Left colon (tissue), 2 donors: Measurements from ENCODE around the gene FRAT2. TPM values are rescaled to one million over a fixed set of nuclear protein-coding genes. Genes with fewer than 3 reads are reported as not detected.

Source experiments
- ATAC-seq: fragments of 200-7000 bp; cut with Tn5 transposase; one replicate; pipeline ENCODE4 v1.9.1; 2020; ENCODE audit warnings: mild to moderate bottlenecking, moderate library complexity
- DNase-seq, 2 donors: peaks; one replicate each; pipeline ENCODE4 v3.0.0-alpha.2; 2020
- intact Hi-C, 2 donors: fragments of 100-400 bp; cut with DNase I in 1 of 2; cut with micrococcal nuclease in 1 of 2; formaldehyde crosslinking; loops; one replicate each; pipeline versions ENCODE4 v1.11.2 to v1.14.0; 2022; cut with DNase I, micrococcal nuclease
- total RNA-seq, 2 donors: library from RNA; stranded (reverse); fragmentation: NEBNext Ultra II Directional; extraction: Animal tissue kit (Norgen Biotek cat#: 25700); gene quantifications; one replicate each; pipeline ENCODE4 v1.2.1, GENCODE V29; 2021
- donor health status: DM: no; HTN: no; CAD: no.
- donor health status: DM: yes; HTN: yes; CAD: no.

The FRAT2 gene
- total RNA-seq, 2 donors from 2014 or later: 41.4 to 43.9 TPM

- intact Hi-C loops: loop anchor here in 1 of 2 donors (10.0 kb wide), 1 partner anchor 48 kb away; no protein-coding TSS in a partner anchor
- DNase-seq (peak; percentile 45 to 68), ATAC-seq (peak; percentile 32)
Observed at GRCh38 chr10:97332591-97333350, 1.8 kb downstream of the FRAT2 start.

DNA sequence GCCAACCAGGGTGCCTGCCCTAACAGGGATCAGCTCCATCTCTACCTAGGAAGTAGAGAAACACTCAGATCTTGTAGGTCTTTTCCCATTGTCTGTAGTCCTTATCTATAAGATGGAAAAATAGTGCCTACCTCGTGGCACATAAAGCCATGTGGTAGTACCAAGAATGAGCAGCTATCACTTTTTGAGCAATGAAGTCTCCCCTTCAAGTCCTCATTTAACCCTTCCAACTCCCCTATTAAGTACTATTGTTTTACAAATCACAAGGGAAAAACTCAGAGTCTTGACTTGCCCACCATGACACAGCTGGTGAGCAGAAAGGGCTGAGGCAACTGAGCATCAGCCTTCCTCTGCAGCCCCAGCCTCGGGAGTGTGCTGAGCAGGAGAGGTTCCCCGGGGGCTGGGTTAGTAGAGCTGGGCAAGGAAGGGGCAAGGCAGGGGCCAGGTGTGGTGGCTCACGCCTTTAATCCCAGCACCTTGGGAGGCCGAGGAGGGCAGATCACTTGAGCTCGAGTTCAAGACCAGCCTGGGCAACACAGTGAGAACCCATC is 3.3 kb downstream of the FRAT2 start:
- intact Hi-C loops: loop anchor here in 1 of 2 donors (10.0 kb wide), 1 partner anchor 46 kb away; no protein-coding TSS in a partner anchor
- no peak for ATAC-seq
- no peak for DNase-seq

DNA sequence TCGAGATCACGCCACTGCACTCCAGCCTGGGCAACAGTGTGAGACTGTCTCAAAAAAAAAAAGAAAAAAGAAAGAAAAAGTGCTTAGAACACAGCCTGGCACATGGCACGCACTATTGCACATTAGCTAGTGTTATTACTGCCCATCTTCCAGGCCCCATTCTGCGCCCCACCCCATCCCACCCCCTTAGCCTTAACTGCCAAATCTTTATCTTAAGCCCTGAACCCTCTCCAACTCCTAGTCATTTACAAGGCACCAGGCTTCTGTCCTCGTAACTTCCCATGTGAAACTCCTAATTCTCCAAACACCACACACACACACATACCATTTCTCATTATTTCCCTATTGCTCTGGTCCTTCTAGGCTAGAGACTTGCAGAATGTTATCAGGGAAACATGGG is 4.8 kb downstream of the FRAT2 start:
- no peak for ATAC-seq
- DNase-seq: no peak
- intact Hi-C loops: loop anchor here in 1 of 2 donors (10.0 kb wide), 1 partner anchor 45 kb away; no protein-coding TSS in a partner anchor

- DNase-seq (no peak), ATAC-seq (no peak)
- intact Hi-C loops: no loop called here
Observed at GRCh38 chr10:97328646-97329453, 5.7 kb downstream of the FRAT2 start.

DNA sequence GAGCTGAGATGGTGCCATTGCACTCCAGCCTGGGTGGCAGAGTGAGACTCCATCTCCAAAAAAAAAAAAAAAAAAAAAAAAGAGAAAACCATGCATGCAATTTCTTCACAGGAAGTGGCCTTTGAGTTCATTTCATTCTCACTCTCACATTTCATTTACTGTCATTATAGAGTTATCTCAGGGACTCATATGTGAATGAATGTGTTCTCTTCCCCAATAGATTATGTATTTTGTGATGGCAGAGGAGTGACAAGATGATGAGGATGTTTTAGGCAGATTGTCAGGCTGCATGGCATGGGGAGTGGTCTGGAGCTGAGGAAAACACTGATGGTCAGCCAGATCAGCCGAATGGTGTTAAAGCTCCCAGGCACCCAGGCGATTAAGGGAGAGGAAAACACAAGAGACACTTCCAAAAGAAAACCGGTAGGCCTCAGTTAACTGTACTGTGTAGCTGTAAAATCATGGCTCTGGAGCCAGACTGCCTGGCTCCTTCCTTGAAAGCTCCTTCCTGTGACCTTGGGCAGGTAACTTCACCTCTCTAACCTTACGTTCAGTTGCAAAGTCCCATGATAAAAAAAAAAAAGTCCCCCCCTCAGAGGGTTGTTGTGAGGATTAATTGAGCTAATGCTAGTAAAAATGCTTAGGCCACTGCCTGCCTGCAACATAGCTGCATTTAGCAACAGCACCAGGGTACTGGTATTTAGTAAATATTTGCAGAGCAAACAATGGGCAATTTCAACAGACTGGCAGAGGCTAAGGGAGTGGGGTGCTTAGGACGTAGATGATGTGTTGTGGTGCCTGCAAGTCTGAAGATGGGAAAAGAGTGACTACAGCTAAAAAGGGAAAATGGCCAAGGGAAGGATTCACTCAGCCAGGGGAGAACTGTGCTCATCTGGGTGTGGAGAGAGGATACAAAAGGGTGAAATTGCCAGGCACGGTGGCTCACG is 6.9 kb downstream of the FRAT2 start:
- no peak for DNase-seq
- ATAC-seq: peak; percentile 62
- intact Hi-C loops: no loop called here

- DNase-seq (no peak), ATAC-seq (no peak)
- intact Hi-C loops: no loop called here
Observed at GRCh38 chr10:97325754-97326153, 8.8 kb downstream of the FRAT2 start.

DNA sequence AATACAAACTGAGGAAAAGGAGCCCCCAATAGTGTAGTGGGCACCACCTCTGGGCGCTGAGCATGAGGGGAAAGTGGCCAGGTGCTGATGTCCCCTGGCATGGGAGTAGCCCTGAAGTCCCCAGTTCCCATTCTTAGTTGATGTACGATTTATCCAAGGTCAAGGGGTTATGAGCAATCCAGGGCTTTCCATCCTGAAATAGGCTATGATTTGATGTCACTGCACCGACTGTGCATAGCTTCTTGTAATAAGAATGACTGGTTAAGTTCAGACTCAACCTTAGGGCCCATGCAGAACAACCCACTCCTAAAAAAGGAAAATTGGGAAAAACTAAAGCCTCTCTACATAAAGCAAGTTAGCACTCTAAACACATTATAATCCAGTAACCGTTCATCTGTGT is 11.0 kb downstream of the FRAT2 start:
- ATAC-seq: no peak
- DNase-seq: no peak
- intact Hi-C loops: no loop called here

- DNase-seq: no peak
- ATAC-seq: no peak
- intact Hi-C loops: no loop called here
Observed at GRCh38 chr10:97321804-97322190, 12.7 kb downstream of the FRAT2 start.

- DNase-seq: peak; percentile 45 to 48
- intact Hi-C loops: no loop called here
- ATAC-seq: peak; percentile 26
Observed at GRCh38 chr10:97321032-97321803, 13.3 kb downstream of the FRAT2 start.

DNA sequence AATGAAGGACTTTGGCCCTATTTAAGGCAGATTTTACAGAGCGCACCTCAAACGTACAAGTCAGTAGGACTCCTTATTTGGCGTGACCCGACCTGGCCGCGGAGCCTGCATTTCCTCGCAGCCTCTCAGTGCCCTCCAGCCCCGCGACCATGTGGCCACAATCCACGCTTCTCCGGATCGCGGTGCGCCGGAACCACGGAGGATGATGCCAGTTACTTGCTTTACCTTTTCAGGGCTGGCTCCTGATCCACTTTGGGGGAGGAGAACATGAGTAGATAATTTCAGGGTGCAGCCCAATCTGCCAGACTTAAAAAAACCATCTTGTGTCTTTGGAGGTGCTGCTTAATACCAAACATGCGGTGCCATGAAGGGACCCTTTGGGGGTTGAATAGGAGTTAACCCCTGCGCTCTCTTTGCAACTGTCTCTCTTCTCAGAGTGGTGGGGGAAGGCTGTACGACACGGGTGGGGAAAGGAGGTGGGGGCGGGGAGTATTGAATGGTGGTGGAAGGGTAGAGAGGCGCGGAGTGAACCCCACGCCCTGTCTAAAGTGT is 14.0 kb downstream of the FRAT2 start:
- peak in 1 of 2 donors; percentile 46 for DNase-seq
- ATAC-seq: peak; percentile 9
- intact Hi-C loops: no loop called here

GRCh38 chr10:97319671-97320479 is 14.7 kb downstream of the FRAT2 start:
- peak; percentile 62 to 78 for DNase-seq
- intact Hi-C loops: no loop called here
- peak; percentile 60 for ATAC-seq

DNA sequence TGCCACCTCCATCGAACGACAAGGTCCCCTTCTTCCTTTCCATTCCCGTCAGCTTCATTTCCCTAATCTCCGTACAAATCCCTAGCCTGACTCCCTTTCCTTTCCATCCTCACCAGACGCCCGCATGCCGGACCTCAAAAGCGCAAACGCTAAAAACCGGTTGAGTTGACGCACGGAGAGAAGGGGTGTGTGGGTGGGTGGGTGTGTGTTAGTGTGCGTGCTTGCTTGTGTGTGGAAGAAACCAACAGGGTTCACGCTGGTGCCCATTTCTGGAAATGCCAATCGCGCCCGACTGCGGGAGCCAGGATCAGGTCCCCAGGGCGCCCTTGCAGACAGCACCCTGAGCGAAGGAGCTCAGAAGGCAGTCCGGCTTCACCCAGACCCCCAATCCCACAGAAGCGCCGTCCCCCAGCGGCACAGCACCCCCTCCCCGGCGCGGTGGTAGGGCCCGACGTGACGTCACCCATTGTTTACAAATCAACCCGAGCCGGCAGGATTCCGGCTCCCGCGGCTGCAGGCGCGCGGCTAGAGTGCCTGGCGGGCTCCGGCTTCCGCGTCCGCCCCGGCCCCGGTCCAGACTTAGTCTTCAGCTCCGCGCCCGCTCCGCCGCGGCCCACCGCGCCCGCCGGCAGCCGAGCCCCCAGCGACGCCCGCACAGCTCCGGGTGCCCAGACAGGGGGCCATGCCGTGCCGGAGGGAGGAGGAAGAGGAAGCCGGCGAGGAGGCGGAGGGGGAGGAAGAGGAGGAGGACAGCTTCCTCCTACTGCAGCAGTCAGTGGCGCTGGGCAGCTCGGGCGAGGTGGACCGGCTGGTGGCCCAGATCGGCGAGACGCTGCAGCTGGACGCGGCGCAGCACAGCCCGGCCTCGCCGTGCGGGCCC is 15.5 kb downstream of the FRAT2 start, which contains the start of gene FRAT1:
Gene FRAT1 (plus strand): TSS at position 500 of the 880 bp plus-strand sequence. CDS start 183 bp downstream, at position 683.
- ATAC-seq (peak; percentile 80), DNase-seq (peak; percentile 89 to 93)
- intact Hi-C loops: no loop called here

GRCh38 chr10:97314671-97315070 is 19.9 kb downstream of the FRAT2 start:
- intact Hi-C loops: no loop called here
- no peak for DNase-seq
- no peak for ATAC-seq

DNA sequence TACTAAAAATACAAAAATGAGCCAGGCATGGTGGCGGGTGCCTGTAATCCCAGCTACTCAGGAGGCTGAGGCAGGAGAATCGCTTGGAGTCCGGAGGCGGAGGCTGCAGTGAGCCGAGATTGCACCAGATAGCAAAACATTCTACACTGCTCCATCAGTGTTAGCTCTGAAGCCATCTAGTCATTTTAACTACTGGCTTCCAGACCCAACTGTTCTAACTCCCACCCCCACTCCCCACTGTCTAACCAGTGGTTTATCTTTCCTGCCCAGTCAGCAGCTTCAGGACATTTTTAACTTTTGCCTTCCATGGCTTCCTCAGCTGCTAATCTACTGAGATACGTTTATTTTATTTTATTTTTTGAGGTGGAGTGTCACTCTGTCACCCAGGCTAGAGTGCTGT is 21.6 kb downstream of the FRAT2 start:
- intact Hi-C loops: no loop called here
- ATAC-seq: no peak
- no peak for DNase-seq

- DNase-seq (no peak), ATAC-seq (no peak)
- intact Hi-C loops: no loop called here
Observed at GRCh38 chr10:97311111-97311626, 23.4 kb downstream of the FRAT2 start.
